Fibroblast of lung (primary cell): ENCODE measurements around the gene ZNF407. TPM values are rescaled to one million over a fixed set of nuclear protein-coding genes. Genes with fewer than 3 reads are reported as not detected.

Experiments used
- DNase-seq, 2 donors: peaks; one replicate each; pipeline versions ENCODE4 v3.0.0 to v3.0.0-alpha.2; 2010; ENCODE audit warnings: low read depth in 2 of 2
- H2AFZ ChIP-seq: 2 replicates; pipeline ENCODE4 v1.5.1; 2012; ENCODE audit warnings: low read length, control low read depth, inconsistent platforms
- H3K27ac ChIP-seq: 2 replicates; pipeline ENCODE4 v1.5.1; 2011; ENCODE audit warnings: low read length, control low read depth; ENCODE audit not compliant: insufficient read depth
- H3K27me3 ChIP-seq: 2 replicates; pipeline ENCODE4 v1.5.1; 2011; ENCODE audit warnings: mild to moderate bottlenecking, low read length; ENCODE audit not compliant: control insufficient read depth, insufficient read depth
- H3K36me3 ChIP-seq: 2 replicates; pipeline ENCODE4 v1.5.1; 2011; ENCODE audit warnings: low read length; ENCODE audit not compliant: control insufficient read depth, insufficient read depth
- H3K4me1 ChIP-seq: 2 replicates; pipeline ENCODE4 v1.5.1; 2011; ENCODE audit warnings: low read length; ENCODE audit not compliant: control insufficient read depth, insufficient read depth; ENCODE audit errors: extremely low read depth
- H3K4me2 ChIP-seq: 2 replicates; pipeline ENCODE4 v1.5.1; 2011; ENCODE audit warnings: low read length, control low read depth; ENCODE audit not compliant: insufficient read depth; ENCODE audit errors: extremely low read depth
- H3K4me3 ChIP-seq, 4 experiments: fragments of 200-600 bp in 1 of 4; sonication (generic) in 1 of 4; replicated peaks in 1 of 4; 2 replicates each; pipeline ENCODE4 v1.5.1; 2011 to 2016; ENCODE audit warnings: low read length in 4 of 4, low read depth in 3 of 4, mild to moderate bottlenecking in 3 of 4, control low read depth in 2 of 4, inconsistent platforms in 1 of 4, mixed read lengths in 1 of 4; ENCODE audit not compliant: insufficient read depth in 1 of 4; ENCODE audit errors: control extremely low read depth in 1 of 4
- H3K79me2 ChIP-seq: 2 replicates; pipeline ENCODE4 v1.5.1; 2012; ENCODE audit warnings: mild to moderate bottlenecking, low read length, inconsistent platforms; ENCODE audit not compliant: control insufficient read depth, insufficient read depth
- H3K9ac ChIP-seq: 2 replicates; pipeline ENCODE4 v1.5.1; 2011; ENCODE audit warnings: mild to moderate bottlenecking, low read length, control low read depth; ENCODE audit not compliant: insufficient read depth
- H3K9me3 ChIP-seq: 2 replicates; pipeline ENCODE4 v1.5.1; 2012; ENCODE audit warnings: low read depth, low read length; ENCODE audit not compliant: control insufficient read depth, insufficient read depth
- H4K20me1 ChIP-seq: 2 replicates; pipeline ENCODE4 v1.5.1; 2011; ENCODE audit warnings: low read length; ENCODE audit not compliant: control insufficient read depth, insufficient read depth; ENCODE audit errors: extremely low read depth
- CTCF ChIP-seq, 2 donors: IDR thresholded peaks in 1 of 2; conservative IDR thresholded peaks in 1 of 2; 1 replicate in 1 of 2; 2 replicates in 1 of 2; pipeline ENCODE4 v1.5.1; 2011 to 2012; ENCODE audit warnings: low read length in 2 of 2, control low read depth in 1 of 2, inconsistent platforms in 1 of 2, low read depth in 1 of 2, mild to moderate bottlenecking in 1 of 2
- EZH2 ChIP-seq: IDR thresholded peaks from 2 replicates; pipeline ENCODE4 v1.5.1; 2012; ENCODE audit warnings: low read length, control low read depth, mild to moderate bottlenecking; ENCODE audit errors: missing control alignments
- polyA plus RNA-seq, 2 donors: library from polyadenylated mRNA; depleted of rRNA in 1 of 2; stranded (reverse) in 1 of 2; unstranded in 1 of 2; fragments of >200 nt; gene quantifications; 2 replicates each; pipeline ENCODE4 v1.2.1, GENCODE V29; 2011 to 2012; ENCODE audit warnings: missing spikeins in 1 of 2
- total RNA-seq: library from RNA; depleted of rRNA; stranded (reverse); fragments of >200 nt; gene quantifications from 2 replicates; pipeline ENCODE4 v1.2.1, GENCODE V29; 2014

ZNF407 gene
- total and polyA plus RNA-seq, 2 donors (not counting 1 experiment from before 2014, with no cell fraction given), result 5.1 to 12.6 TPM

- Histone ChIP-seq H3K4me1 (no peaks in the 10 kb centered on the region), H3K27ac (no peak overlapping the region), H2AFZ (no peak overlapping the region), H3K4me3 (no peak overlapping the region), H3K4me2 (no peak overlapping the region), H3K9ac (no peak overlapping the region), H3K79me2 (no peaks in the 10 kb centered on the region), H3K9me3 (no peaks in the 10 kb centered on the region), H4K20me1 (no peaks in the 10 kb centered on the region), H3K36me3 (no peaks in the 10 kb centered on the region), H3K27me3 (peaks cover 3% of the 10 kb centered on the region)
- TF ChIP-seq CTCF (conservative IDR thresholded peaks at IDR 0.05 in 1 of 2, IDR thresholded peaks at IDR 0.05 in 1 of 2; ENCODE audit: low read depth in 1 of 2, low read length in 2 of 2) (no peak), EZH2 (no peak)
- DNase-seq, result no peak
Observed at GRCh38 chr18:74556126-74556525, 41.5 kb upstream of the ZNF407 start.

GRCh38 chr18:74558096-74558495, 39.6 kb upstream of the ZNF407 start:
- no peak for DNase-seq
- H3K4me2 ChIP-seq, result no peak overlapping the region

GRCh38 chr18:74562131-74562730, 35.4 kb upstream of the ZNF407 start:
- TF ChIP-seq EZH2 (no peak), CTCF (conservative IDR thresholded peaks at IDR 0.05 in 1 of 2, IDR thresholded peaks at IDR 0.05 in 1 of 2; ENCODE audit: low read depth in 1 of 2, low read length in 2 of 2) (no peak)
- Histone ChIP-seq H3K79me2 (no peaks in the 10 kb centered on the region), H3K9ac (no peak overlapping the region), H3K4me1 (no peaks in the 10 kb centered on the region), H3K4me3 (no peak overlapping the region), H3K27me3 (peaks cover 3% of the 10 kb centered on the region), H3K36me3 (no peaks in the 10 kb centered on the region), H3K4me2 (no peak overlapping the region), H3K9me3 (no peaks in the 10 kb centered on the region), H4K20me1 (no peaks in the 10 kb centered on the region), H2AFZ (no peak overlapping the region), H3K27ac (no peak overlapping the region)
- DNase-seq, result no peak

More at GRCh38 chr18:74558096-74558495, 39.6 kb upstream of the ZNF407 start:
- Histone ChIP-seq H3K79me2 (no peaks in the 10 kb centered on the region), H3K36me3 (no peaks in the 10 kb centered on the region), H3K27ac (no peak overlapping the region), H3K27me3 (peaks cover 3% of the 10 kb centered on the region), H3K9me3 (no peaks in the 10 kb centered on the region), H2AFZ (no peak overlapping the region), H4K20me1 (no peaks in the 10 kb centered on the region), H3K9ac (no peak overlapping the region), H3K4me3 (no peak overlapping the region), H3K4me1 (no peaks in the 10 kb centered on the region)
- TF ChIP-seq CTCF (conservative IDR thresholded peaks at IDR 0.05 in 1 of 2, IDR thresholded peaks at IDR 0.05 in 1 of 2; ENCODE audit: low read depth in 1 of 2, low read length in 2 of 2), result no peak
- no peak for TF ChIP-seq EZH2
